ENCODE data around the gene GNG11.
A peak's percentile ranks its signal among the peaks of the same experiment; 100 is the strongest.
"Not testable (repeated sequence)": the region's sequence is repeated elsewhere in the genome, so short reads cannot be mapped to it uniquely, and the experiment has no call there.

The GNG11 gene

DNA sequence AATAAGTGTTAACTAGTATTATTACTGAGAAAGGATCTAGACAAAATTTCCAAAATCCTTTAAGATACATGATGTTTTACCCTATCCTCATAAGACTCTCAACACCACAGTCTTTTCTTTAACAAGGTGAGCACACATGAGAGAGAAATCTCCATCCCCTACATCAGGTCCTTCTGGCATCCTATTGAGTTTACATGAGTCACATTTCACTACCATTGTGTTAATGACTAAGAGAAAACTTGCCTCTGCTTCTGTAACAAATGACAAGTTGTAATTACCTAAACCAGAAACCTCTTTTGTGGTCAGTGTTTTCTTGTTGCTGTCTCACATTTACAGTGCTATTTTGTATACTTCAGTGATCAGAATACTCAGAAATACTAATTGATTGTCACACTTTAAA is 9.9 kb upstream of the GNG11 start:
- DNase-seq (ENCODE audit: low read depth), result not testable (repeated sequence)

DNA sequence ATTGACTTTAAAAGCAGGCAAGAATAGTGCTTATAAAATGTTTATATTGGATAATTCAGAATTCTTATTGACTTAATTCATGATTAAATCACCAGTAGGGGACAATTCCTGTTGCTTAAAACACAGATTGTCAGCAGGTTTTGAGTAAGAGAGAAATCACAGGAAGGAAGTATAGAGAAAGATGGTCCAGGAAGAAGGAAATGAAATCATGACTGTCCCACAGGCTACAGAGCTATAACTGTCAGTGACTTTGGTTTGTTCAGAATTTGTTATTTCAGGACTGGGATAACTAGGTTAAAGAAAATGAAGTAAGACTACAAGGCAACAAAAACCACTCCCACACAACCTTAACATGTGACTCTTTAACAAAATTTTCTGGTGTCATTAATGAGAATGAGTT is 8.3 kb upstream of the GNG11 start:
- no peak for DNase-seq (ENCODE audit: low read depth)

DNA sequence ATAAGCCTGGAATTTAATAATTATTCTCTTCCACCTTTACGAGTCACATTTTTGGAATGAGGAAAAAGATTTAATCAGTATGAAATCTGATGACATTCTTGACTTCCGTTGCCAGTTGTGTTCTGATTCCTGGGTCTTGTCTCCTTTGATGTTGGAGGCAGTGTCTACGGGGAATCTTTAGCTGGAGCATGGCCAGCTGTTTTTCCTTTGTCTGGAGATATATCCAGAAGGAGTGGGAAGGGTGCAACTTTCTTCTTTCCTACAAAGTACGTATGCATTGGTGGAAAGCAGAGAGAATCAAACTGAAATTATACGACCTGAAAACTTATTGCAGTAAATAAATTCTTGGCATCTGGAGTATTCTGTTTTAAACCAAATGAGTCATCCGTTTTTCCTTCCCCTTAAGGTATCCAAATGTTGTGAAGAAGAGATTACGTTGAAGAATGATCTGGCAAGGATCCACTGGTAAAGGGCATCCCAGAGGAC is 6.9 kb upstream of the GNG11 start:
- peak; percentile 16 for DNase-seq (ENCODE audit: low read depth)

GRCh38 chr7:93915206-93915842 is 6.2 kb upstream of the GNG11 start:
- DNase-seq (ENCODE audit: low read depth), result not testable (repeated sequence)

- not testable (repeated sequence) for DNase-seq (ENCODE audit: low read depth)
Measured at GRCh38 chr7:93915888-93916287, 5.6 kb upstream of the GNG11 start.

DNA sequence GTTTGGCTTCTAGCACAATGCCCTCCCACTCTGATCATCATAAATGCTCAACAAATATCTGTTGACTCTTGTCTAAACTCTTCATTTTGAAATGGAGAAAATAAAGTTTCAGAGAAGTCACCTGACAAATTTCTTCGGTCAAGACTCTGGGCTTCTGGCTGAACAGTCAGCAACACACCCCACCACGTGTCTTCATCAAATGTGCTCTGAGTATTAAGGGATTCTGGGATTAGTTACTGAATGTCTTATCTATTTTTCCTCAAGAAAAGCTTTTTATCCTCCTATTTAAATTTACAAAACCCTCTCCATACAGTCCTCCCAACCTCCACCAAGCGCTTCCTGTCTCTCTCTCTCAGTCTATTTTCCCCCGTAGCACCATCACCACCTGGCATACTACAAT is 5.2 kb upstream of the GNG11 start:
- DNase-seq (ENCODE audit: low read depth), result not testable (repeated sequence)

- DNase-seq (ENCODE audit: low read depth), result no peak
Measured at GRCh38 chr7:93920496-93921182, 896 bp upstream of the GNG11 start.

DNA sequence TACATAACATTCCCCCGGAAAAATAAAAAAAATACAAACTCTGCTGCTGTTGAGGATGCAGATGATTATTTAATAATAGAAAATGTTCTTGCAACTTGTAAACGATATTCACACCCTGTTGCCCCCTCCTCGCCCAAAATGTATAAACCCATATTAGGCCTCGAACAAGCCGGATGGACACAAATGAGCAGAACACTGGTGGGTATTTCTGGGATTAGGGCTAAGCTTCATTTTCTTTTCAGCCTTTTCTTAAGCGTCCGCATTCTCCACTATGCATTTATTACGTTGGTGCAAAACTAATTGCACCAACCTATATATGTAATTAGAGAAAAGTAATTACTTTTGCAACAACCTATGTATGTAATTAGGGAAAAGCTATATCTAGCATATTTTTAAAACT is 349 bp upstream of the GNG11 start:
- DNase-seq (ENCODE audit: low read depth), result no peak

DNA sequence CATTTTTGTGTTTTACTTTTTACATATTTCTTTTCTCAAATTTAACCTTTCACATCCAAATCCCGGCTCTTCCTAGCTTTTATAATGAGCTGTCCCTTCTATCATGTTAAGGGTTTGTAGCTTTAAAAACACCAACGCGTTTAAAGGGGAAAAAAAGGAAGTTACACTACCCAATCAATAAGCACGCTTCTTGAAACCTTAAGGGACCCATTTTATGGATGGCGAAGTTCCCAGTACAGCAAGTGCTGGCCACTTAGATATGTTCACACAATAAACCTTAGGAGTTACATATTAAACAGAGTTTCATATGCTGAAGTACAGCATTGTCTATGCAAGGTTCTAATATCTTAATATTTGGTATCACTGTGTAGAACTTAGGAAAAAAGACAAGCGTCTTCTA is 1.8 kb downstream of the GNG11 start:
- no peak for DNase-seq (ENCODE audit: low read depth)

- no peak for DNase-seq (ENCODE audit: low read depth)
Measured at GRCh38 chr7:93923942-93924341, 2.4 kb downstream of the GNG11 start.

GRCh38 chr7:93926800-93927199 is 5.3 kb downstream of the GNG11 start:
- DNase-seq (ENCODE audit: low read depth), result no peak

DNA sequence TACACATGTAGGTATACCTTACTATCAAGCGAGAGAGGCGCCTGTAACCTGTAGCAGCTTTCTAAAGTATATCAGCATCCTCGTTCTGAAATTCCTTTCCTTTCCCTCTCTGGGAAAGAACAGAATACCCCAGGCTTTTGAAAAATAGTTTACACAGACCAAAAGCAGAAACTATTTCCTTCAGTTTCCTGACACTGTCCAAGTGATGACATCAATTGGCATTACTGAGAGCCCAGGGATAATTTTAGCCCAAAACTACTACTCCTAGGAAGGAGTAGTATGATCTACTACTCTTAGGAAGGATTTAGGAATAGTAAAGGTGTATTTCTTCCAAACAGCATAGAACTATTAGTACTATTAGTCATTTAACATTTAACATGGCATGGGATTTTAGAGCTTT is 6.0 kb downstream of the GNG11 start:
- no peak for DNase-seq (ENCODE audit: low read depth)

DNA sequence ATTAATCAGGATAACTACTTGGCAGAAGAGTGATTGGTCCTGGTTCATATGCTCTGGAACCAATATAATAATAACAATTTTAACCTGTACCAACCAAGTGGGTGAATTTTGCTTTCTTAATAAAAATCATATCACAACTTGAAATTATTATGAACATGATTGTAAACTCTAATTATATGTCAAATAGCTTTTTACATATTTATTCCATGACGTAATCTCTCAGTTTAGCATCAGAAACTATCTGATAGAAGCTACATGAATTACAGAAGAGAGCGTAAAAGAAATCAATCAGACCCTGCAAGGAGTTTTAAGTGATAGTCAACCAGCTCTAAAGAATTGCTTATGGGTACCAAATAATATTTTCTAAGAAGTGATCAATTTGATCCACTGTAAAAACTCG is 10.1 kb downstream of the GNG11 start:
- no peak for DNase-seq (ENCODE audit: low read depth)

- no peak for DNase-seq (ENCODE audit: low read depth)
Measured at GRCh38 chr7:93933156-93933555, 11.6 kb downstream of the GNG11 start.

DNA sequence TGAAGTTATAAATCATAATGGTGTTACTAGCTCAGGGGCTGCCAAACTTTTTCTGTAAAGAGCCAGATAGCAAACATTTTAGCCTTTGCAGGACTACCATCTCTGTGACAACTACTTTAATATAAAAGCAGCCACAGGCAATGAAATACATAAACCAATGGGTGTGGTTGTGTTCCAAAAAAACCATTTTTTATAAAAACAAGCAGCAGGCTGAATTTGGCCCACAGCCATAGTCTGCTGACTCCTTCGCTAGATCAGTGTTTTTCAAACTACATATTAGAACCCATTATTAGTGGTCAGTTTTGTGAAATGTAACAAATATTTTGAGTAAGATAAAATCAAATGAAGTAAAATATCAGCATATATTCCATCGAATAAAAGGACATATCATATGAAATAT is 13.6 kb downstream of the GNG11 start:
- no peak for DNase-seq (ENCODE audit: low read depth)

GRCh38 chr7:93937818-93938217 is 16.3 kb downstream of the GNG11 start:
- DNase-seq (ENCODE audit: low read depth), result no peak

DNA sequence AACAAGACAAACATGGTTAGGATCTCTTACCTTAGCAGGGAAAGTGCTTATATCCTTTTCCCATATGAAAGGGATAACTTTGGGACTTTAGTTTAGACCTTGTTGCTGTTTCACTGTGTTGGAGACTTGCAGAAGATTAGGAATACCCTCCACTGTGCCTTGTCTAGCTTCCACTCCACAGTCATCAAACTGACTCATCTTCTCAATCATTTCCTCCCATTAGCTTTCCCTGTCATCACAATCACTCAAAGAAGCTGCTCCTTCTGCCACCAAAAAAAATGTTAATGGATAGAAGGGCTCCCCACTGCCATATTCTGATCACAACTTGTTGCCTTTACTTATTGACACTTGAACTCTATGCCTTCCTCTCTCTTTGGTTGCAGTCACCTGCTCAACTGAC is 16.8 kb downstream of the GNG11 start:
- no peak for DNase-seq (ENCODE audit: low read depth)

DNA sequence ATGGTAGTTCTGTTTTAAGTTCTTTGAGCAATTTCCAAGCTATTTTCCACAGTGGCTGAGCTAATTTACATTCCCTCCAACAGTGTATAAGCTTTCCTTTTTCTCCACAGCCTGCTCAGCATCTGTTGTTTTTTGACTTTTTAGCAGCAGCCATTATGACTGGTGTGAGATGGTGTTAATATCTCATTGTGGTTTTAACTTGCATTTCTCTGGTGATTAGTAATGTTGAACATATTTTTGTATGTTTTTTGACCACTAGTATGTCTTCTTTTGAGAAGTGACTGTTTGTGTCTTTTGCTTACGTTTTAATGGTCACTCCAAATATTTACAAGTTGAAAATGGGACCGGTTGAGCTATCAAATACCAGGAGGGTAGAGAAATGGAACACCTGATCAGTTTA is 20.4 kb downstream of the GNG11 start:
- DNase-seq (ENCODE audit: low read depth), result no peak

GRCh38 chr7:93943816-93944540 is 22.4 kb downstream of the GNG11 start:
- no peak for DNase-seq (ENCODE audit: low read depth)

- DNase-seq (ENCODE audit: low read depth), result no peak
Measured at GRCh38 chr7:93944673-93945072, 23.1 kb downstream of the GNG11 start.

GRCh38 chr7:93945083-93945482 is 23.5 kb downstream of the GNG11 start:
- DNase-seq (ENCODE audit: low read depth), result no peak

- DNase-seq (ENCODE audit: low read depth), result no peak
Measured at GRCh38 chr7:93945756-93946535, 24.4 kb downstream of the GNG11 start.

Data from HS-5 (cell line).